ENCODE data around the gene SLC44A3.

DNA sequence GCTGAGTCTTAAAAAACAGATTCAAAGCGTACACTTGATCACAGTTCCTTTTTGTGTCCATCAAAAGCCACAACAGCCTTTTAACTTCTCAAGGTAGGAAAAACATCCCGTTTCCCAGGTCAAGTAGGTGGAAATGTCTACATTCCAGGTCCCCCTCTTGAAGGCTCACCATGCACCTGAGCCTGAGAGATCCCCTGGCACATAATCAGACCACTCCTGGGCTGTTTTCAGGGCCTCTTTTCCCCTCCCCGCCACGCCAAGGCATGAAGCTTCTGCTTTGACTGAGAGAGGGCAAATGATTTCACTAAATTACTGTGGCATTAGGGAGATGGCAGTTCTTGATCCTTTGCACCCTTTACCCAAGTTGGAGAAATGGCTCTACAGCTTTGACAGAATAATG, 85.0 kb downstream of the SLC44A3 start:
- TF ChIP-seq, protein P1, sequence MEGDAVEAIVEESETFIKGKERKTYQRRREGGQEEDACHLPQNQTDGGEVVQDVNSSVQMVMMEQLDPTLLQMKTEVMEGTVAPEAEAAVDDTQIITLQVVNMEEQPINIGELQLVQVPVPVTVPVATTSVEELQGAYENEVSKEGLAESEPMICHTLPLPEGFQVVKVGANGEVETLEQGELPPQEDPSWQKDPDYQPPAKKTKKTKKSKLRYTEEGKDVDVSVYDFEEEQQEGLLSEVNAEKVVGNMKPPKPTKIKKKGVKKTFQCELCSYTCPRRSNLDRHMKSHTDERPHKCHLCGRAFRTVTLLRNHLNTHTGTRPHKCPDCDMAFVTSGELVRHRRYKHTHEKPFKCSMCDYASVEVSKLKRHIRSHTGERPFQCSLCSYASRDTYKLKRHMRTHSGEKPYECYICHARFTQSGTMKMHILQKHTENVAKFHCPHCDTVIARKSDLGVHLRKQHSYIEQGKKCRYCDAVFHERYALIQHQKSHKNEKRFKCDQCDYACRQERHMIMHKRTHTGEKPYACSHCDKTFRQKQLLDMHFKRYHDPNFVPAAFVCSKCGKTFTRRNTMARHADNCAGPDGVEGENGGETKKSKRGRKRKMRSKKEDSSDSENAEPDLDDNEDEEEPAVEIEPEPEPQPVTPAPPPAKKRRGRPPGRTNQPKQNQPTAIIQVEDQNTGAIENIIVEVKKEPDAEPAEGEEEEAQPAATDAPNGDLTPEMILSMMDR (IDR thresholded peaks at IDR 0.05), result no peak
- TF ChIP-seq POLR2A (IDR thresholded peaks at IDR 0.05), result no peak

Data from transverse colon (tissue), 3 donors.